ENCODE results near the gene TSPAN16. TPM values are rescaled to one million over a fixed set of nuclear protein-coding genes. Genes with fewer than 3 reads are reported as not detected.
"Not testable (repeated sequence)": the region's sequence is repeated elsewhere in the genome, so short reads cannot be mapped to it uniquely, and the experiment has no call there.

Gene TSPAN16
- total and polyA plus RNA-seq, 4 experiments from 2014 or later: not detected

- Histone ChIP-seq H3K4me1 (ENCODE audit: insufficient read depth, low read length) (no peaks in the 10 kb centered on the region), H3K36me3 (ENCODE audit: insufficient read depth, low read length) (no peaks in the 10 kb centered on the region), H3K27ac (ENCODE audit: low read depth, low read length) (no peak overlapping the region), H3K4me3 (ENCODE audit: low read length in 2 of 2) (no peak overlapping the region), H3K9me3 (ENCODE audit: control insufficient read depth in 1 of 2, low read length in 2 of 2) (no peaks in the 10 kb centered on the region), H3K27me3 (ENCODE audit: insufficient read depth, low read length) (no peaks in the 10 kb centered on the region)
- Mint-ChIP-seq H3K4me1 (no peaks in the 10 kb centered on the region), H3K4me3 (no peak overlapping the region), H3K36me3 (no peaks in the 10 kb centered on the region), H3K27me3 (peaks cover 3 to 9% of the 10 kb centered on the region in 2 donors), H3K27ac (no peak overlapping the region), H3K9me3 (peaks cover 0 to 7% (median 0%) of the 10 kb centered on the region in 8 donors)
- CTCF ChIA-PET (ENCODE audit: partially characterized antibody): no interaction called here
- DNase-seq: no peak
- intact Hi-C loops (cut with micrococcal nuclease): no loop called here
- POLR2A ChIA-PET (ENCODE audit: partially characterized antibody): no interaction called here
Measured at GRCh38 chr19:11306337-11306736, 10.4 kb downstream of the TSPAN16 start.

DNA sequence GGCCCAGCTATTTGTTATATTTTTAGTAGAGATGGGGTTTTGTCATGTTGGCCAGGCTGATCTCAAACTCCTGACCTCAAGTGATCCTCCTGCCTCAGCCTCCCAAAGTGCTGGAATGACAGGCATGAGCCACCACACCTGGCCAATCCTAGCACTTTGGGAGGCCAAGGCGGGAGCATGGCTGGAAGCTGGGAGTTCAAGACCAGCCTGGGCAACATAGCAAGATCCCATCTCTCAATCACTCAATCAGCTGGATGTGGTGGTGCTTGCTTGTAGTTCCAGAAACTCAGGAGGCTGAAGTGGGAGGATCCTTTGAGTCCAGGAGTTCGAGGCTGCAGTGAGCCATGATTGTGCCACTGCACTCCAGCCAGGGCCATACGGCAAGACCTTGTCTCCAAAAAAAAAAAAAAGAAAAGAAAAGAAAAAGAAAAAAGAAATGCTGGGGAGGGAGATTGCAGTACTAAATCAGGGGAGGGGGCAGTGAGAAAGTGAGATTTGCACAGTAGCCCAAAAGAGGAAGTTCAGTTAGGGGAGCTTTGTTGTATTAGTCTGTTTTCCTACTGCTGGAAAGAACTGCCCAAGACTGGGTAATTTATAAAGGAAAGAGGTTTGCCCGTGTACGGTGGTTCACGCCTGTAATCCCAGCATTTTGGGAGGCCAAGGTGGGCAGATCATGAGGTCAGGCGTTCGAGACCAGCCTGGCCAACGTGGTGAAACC is 24.5 kb downstream of the TSPAN16 start:
- peaks cover 3 to 12% of the 10 kb centered on the region in 2 donors for H3K27me3 Mint-ChIP-seq
- H3K9me3 ChIP-seq (ENCODE audit: control insufficient read depth in 1 of 2, low read length in 2 of 2); H3K27ac Mint-ChIP-seq; H3K36me3 Mint-ChIP-seq; H3K27ac ChIP-seq (ENCODE audit: low read depth, low read length); H3K4me3 ChIP-seq (ENCODE audit: low read length in 2 of 2); H3K27me3 ChIP-seq (ENCODE audit: insufficient read depth, low read length); H3K36me3 ChIP-seq (ENCODE audit: insufficient read depth, low read length); H3K9me3 Mint-ChIP-seq; H3K4me3 Mint-ChIP-seq; CTCF ChIA-PET (ENCODE audit: partially characterized antibody); DNase-seq; intact Hi-C loops (cut with micrococcal nuclease): not testable (repeated sequence)
- POLR2A ChIA-PET (ENCODE audit: partially characterized antibody): interaction anchor here (1.0 kb wide), 1 partner anchor 18 kb away, joined by 4 read pairs; no protein-coding TSS in a partner anchor
- H3K4me1 Mint-ChIP-seq: peaks cover 9 to 18% (median 13%) of the 10 kb centered on the region in 4 donors
- peaks cover 14% of the 10 kb centered on the region for H3K4me1 ChIP-seq (ENCODE audit: insufficient read depth, low read length)

DNA sequence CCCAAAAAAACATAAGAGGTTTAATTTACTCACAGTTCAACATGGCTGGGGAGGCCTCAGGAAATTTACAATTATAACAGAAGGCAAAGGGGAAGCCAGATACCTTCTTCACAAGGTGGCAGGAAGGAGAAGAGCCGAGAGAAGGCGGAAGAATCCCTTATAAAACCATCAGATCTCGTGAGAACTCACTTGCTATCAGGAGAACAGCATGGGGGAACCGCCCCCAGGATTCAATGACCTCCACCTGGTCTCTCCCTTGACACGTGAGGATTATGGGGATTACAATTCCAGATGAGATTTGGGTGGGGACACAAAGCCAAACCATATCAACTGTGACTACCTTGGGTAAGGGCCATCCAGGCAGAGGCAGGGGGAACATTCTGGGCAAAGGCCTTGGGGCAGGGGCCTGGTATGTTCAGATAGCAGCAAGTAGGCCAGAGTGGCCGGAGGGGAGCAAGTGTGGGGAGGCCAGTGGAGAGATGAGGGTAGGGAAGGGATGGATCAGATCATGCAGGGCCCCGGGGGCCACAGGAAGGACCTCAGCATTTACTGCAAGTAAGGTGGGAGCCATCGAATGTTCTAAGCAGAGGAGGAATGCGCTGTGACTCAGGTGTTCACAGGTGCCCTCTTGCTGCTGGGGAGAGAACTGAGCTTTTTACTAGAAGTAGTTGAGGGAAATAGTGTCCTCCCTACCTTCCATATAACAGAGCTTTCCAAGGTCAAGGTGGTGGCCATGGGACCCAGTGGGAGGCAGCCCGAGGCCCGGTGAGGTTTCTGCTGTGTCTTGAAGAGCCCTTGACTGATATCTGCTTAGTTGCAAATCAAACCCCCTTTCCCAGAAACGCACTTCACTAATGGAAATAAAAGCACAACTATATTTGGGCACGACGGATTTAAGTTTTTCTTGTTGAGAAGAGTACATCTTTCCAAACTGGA is 25.5 kb downstream of the TSPAN16 start:
- Mint-ChIP-seq H3K4me1 (peaks cover 9 to 18% (median 13%) of the 10 kb centered on the region in 4 donors), H3K9me3 (peaks cover 0 to 2% (median 0%) of the 10 kb centered on the region in 8 donors), H3K27ac (peak overlapping the region in 1 of 7 donors; percentile 32), H3K27me3 (peaks cover 3 to 9% of the 10 kb centered on the region in 2 donors), H3K4me3 (no peak overlapping the region), H3K36me3 (peaks cover 0 to 3% of the 10 kb centered on the region in 2 donors)
- H3K27ac ChIP-seq (ENCODE audit: low read depth, low read length): no peak overlapping the region
- no peak for DNase-seq
- peaks cover 14% of the 10 kb centered on the region for H3K4me1 ChIP-seq (ENCODE audit: insufficient read depth, low read length)
- H3K27me3 ChIP-seq (ENCODE audit: insufficient read depth, low read length): no peaks in the 10 kb centered on the region
- intact Hi-C loops (cut with micrococcal nuclease): no loop called here
- H3K9me3 ChIP-seq (ENCODE audit: control insufficient read depth in 1 of 2, low read length in 2 of 2): no peaks in the 10 kb centered on the region
- ChIA-PET POLR2A (ENCODE audit: partially characterized antibody) (interaction anchor here (1.0 kb wide), 1 partner anchor 17 kb away, joined by 4 read pairs; no protein-coding TSS in a partner anchor), CTCF (ENCODE audit: partially characterized antibody) (no interaction called here)
- H3K36me3 ChIP-seq (ENCODE audit: insufficient read depth, low read length): no peaks in the 10 kb centered on the region
- H3K4me3 ChIP-seq (ENCODE audit: low read length in 2 of 2): no peak overlapping the region

- intact Hi-C loops (cut with micrococcal nuclease): no loop called here
- no peaks in the 10 kb centered on the region for H3K27me3 ChIP-seq (ENCODE audit: insufficient read depth, low read length)
- ChIA-PET CTCF (ENCODE audit: partially characterized antibody) (no interaction called here), POLR2A (ENCODE audit: partially characterized antibody) (interaction anchor here (0.7 to 0.9 kb wide), 2 partner anchors 11 to 59 kb away, joined by 3 read pairs; no protein-coding TSS in a partner anchor)
- peaks cover 14% of the 10 kb centered on the region for H3K4me1 ChIP-seq (ENCODE audit: insufficient read depth, low read length)
- no peaks in the 10 kb centered on the region for H3K9me3 ChIP-seq (ENCODE audit: control insufficient read depth in 1 of 2, low read length in 2 of 2)
- H3K27ac ChIP-seq (ENCODE audit: low read depth, low read length): no peak overlapping the region
- H3K4me3 ChIP-seq (ENCODE audit: low read length in 2 of 2): no peak overlapping the region
- H3K36me3 Mint-ChIP-seq: peaks cover 0 to 8% of the 10 kb centered on the region in 2 donors
- peaks cover 0 to 6% of the 10 kb centered on the region in 2 donors for H3K27me3 Mint-ChIP-seq
- no peak for DNase-seq
- no peak overlapping the region for H3K27ac Mint-ChIP-seq
- H3K9me3 Mint-ChIP-seq: peaks cover 0 to 2% (median 0%) of the 10 kb centered on the region in 8 donors
- no peak overlapping the region for H3K4me3 Mint-ChIP-seq
- H3K4me1 Mint-ChIP-seq: peaks cover 11 to 18% (median 13%) of the 10 kb centered on the region in 4 donors
- H3K36me3 ChIP-seq (ENCODE audit: insufficient read depth, low read length): no peaks in the 10 kb centered on the region
Measured at GRCh38 chr19:11322269-11323024, 26.5 kb downstream of the TSPAN16 start.

DNA sequence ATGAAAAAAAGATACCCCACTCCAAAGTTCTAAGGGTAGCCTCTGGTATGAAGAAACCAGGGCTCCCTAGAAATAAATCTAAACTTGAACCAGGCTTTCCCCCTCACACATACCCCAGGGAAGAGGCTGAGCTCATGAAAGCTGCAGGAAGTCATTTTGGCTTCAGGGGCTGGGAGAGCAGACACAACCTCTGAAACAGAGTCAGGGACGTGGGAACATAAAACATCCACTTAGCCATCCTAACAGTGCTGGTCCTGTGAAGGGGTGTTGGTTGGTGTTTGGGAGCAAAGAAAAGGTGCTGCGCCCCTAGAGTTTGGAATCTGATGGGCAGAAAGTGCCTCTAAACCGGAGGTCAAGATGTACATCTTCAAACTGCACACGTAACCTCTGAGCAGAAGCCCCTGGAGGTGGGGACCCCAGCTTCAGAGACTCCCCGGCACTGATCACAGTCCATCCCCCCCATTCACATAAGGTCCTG is 27.7 kb downstream of the TSPAN16 start:
- H3K36me3 Mint-ChIP-seq: peaks cover 0 to 8% of the 10 kb centered on the region in 2 donors
- peaks cover 0 to 2% (median 0%) of the 10 kb centered on the region in 8 donors for H3K9me3 Mint-ChIP-seq
- Histone ChIP-seq H3K27me3 (ENCODE audit: insufficient read depth, low read length) (no peaks in the 10 kb centered on the region), H3K9me3 (ENCODE audit: control insufficient read depth in 1 of 2, low read length in 2 of 2) (no peaks in the 10 kb centered on the region), H3K27ac (ENCODE audit: low read depth, low read length) (no peak overlapping the region), H3K4me3 (ENCODE audit: low read length in 2 of 2) (no peak overlapping the region), H3K4me1 (ENCODE audit: insufficient read depth, low read length) (peaks cover 14% of the 10 kb centered on the region), H3K36me3 (ENCODE audit: insufficient read depth, low read length) (no peaks in the 10 kb centered on the region)
- ChIA-PET POLR2A (ENCODE audit: partially characterized antibody) (interaction anchor here (1.2 to 1.7 kb wide), 3 partner anchors 23 to 51 kb away, joined by 3 to 9 read pairs (median 6); partner anchors contain the start of genes CCDC159, SWSAP1 and TMEM205), CTCF (ENCODE audit: partially characterized antibody) (interaction anchor here (1.2 kb wide), 1 partner anchor 9 kb away, joined by 3 read pairs; no protein-coding TSS in a partner anchor)
- DNase-seq: no peak
- intact Hi-C loops (cut with micrococcal nuclease): no loop called here
- peaks cover 11 to 18% (median 13%) of the 10 kb centered on the region in 4 donors for H3K4me1 Mint-ChIP-seq
- H3K27ac Mint-ChIP-seq: peak overlapping the region in 1 of 7 donors; percentile 89
- H3K27me3 Mint-ChIP-seq: peaks cover 0 to 1% of the 10 kb centered on the region in 2 donors
- H3K4me3 Mint-ChIP-seq: peak overlapping the region in 4 of 8 donors; percentile 17 to 66 (median 42)

- intact Hi-C loops (cut with micrococcal nuclease): no loop called here
- Mint-ChIP-seq H3K27me3 (peaks cover 0 to 1% of the 10 kb centered on the region in 2 donors), H3K27ac (peak overlapping the region; percentile 31 to 89 (median 50)), H3K9me3 (peaks cover 0 to 2% (median 0%) of the 10 kb centered on the region in 8 donors), H3K4me1 (peaks cover 11 to 18% (median 13%) of the 10 kb centered on the region in 4 donors), H3K36me3 (peaks cover 0 to 8% of the 10 kb centered on the region in 2 donors), H3K4me3 (peak overlapping the region in 6 of 8 donors; percentile 36 to 66 (median 56))
- ChIA-PET POLR2A (ENCODE audit: partially characterized antibody) (interaction anchor here (0.7 to 1.7 kb wide), 4 partner anchors 22 to 55 kb away, joined by 3 to 9 read pairs (median 4); partner anchors contain the start of genes CCDC159, SWSAP1 and TMEM205), CTCF (ENCODE audit: partially characterized antibody) (interaction anchor here (1.0 to 1.2 kb wide), 2 partner anchors 9 to 15 kb away, joined by 3 read pairs; partner anchors contain the start of gene RAB3D)
- Histone ChIP-seq H3K4me1 (ENCODE audit: insufficient read depth, low read length) (peaks cover 14% of the 10 kb centered on the region), H3K27me3 (ENCODE audit: insufficient read depth, low read length) (no peaks in the 10 kb centered on the region), H3K36me3 (ENCODE audit: insufficient read depth, low read length) (no peaks in the 10 kb centered on the region), H3K4me3 (ENCODE audit: low read length in 2 of 2) (no peak overlapping the region), H3K27ac (ENCODE audit: low read depth, low read length) (no peak overlapping the region), H3K9me3 (ENCODE audit: control insufficient read depth in 1 of 2, low read length in 2 of 2) (no peaks in the 10 kb centered on the region)
- peak in 2 of 5 donors; percentile 19 to 21 for DNase-seq
Measured at GRCh38 chr19:11324079-11324661, 28.2 kb downstream of the TSPAN16 start.
